ENCODE measurements around the gene GLYR1.

GRCh38 chr16:4783951-4784336 lies 63.1 kb downstream of the GLYR1 start:
- TF ChIP-seq TAF1 (IDR thresholded peaks at IDR 0.05; ENCODE audit: borderline replicate concordance, insufficient read depth, low read length) (no peak), SIN3A (IDR thresholded peaks at IDR 0.05; ENCODE audit: borderline replicate concordance, insufficient read depth, low read length) (no peak), POLR2AphosphoS5 (IDR thresholded peaks at IDR 0.05; ENCODE audit: low read depth, low read length) (no peak)
